ENCODE results near the gene LHX1.

Gene LHX1

DNA sequence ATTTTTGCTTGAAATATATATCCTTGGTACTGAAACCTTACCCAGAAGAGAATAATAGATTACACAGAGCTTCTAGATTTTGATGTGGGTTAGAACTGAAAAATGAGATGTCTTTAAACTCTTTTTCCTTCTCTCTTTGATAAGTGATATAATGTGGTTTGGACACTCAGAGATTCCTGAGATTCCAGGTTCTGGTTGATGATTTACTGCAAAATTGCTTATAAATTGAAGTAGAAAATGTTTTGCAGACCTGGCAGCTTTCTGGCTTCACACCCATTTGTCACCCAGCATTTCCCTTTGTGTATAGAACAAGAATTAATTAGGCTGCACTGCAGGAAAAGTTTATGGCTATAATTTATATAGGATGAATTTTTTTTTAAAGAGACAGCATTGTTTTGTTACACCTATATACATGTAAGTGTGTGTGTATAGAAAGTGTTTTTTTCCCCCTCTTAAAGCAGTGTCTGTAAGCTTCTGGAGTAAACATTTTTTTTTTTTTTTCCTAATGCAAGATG is 35.0 kb downstream of the LHX1 start:
- DNase-seq (ENCODE audit: low spot score), result no peak

DNA sequence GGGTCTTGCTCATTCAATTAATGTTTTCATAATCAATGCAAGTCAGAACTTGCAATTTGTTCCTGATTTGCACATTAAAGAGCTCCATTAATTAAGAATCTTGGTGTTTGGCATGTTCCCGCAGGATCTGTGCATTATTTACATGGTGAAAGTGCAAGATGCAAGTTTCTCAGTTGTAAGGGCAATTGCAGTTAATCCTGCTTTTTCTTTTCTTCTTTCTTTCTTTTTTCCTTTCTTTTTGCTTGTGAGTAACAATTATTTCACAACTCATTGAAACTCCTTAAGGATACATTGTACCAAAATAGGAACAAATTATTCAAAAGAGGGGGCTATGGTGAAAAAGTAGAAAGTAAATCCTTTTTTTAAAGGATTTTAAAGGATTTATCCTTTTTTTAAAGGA is 35.6 kb downstream of the LHX1 start:
- no peak for DNase-seq (ENCODE audit: low spot score)

DNA sequence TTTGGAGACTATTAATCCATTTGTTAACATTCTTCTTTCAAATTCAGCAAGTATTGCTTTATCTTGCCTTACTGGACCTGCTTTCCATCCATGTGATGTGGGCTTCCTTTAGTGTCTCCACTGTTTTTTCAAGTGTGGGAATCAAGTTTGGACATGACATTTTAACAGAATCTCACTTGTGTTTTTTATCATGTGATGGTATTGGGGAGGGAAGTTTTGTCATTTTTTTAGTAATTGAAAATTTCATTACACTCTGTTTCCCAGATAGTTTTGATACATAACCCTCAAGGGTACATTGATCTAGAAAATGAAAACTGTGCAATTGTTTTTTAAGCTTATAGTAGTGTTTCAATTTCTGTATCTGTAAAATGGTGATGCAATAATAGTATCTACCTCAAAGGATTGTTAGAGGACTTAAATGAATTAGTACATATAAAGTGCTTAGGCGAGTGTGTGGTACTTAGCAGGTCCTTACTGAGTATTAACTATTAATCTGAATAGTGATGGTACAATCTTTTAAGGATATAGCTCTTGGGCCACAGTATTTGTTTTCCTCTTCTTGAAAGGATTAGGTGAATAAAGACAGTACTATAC is 38.7 kb downstream of the LHX1 start:
- DNase-seq (ENCODE audit: low spot score), result no peak

DNA sequence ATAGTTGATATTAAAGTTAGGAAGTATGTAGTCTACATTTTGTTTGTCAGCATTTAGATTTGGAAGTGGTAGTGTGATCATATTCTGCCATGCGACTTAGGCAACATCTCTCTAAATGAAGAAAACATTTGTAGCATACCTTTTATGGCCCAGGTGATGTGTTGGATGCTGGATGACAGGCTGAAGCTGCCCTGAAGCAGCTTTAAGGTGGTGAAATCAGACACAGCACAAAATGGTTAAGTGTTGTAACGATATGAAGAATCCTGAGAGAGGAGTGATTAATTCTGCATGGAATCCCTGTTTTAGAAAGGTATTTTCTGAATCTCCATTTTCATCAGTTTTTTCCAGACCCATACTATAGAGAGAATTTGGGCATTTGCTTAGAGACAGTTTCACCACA is 39.8 kb downstream of the LHX1 start:
- DNase-seq (ENCODE audit: low spot score), result no peak

DNA sequence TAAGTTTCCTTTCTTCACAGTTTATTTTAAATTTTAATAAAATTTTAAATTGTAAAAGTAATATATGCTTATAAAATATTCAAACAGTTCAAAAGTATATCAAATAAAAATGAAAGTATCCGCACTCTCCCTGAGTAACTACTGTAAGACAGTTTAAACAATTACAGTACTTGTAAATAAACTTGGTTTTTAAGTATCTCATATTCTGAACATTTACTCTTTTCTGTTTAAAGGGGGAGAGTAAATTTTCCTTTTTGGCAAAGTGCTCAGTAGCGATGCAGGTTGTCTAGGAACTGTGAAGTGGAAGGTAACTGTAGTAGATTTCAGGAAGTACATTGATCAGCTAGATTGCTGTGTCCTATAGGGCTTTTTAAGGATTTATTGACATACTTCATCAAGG is 40.3 kb downstream of the LHX1 start:
- DNase-seq (ENCODE audit: low spot score), result no peak

DNA sequence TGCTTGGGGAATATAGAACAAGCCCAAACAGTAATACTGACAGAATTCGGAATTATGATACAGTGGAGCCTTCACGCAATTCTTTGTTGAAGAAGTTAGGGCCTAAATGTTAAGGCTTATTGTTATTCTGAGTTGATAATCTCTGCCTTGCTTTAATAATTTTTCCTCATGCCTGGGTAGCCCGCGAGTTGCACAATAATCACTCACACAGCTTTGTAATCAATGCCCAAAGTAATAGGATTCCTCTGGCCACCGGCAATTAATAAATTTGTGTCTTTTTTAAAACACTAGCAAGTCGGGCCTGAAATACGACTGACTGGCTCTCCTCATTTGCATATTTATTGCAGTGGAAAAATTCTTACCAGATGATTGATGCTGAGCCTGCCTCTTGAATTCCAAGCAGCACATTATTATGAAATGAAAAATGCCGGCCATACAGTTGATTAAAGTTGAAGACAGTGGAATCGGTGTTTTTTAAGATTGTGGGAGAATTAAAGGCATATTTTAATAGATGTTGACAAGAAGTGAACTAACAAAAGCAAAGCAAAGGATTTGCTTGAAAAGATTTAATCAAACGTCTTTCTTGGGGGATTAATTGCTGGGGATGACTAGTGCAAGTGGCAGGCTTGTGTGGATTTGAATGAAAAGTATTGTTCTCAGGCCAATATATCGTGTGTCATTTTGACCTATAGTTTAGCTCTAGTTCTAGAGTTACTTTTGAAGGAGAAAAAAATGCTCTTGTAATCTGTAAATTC is 41.7 kb downstream of the LHX1 start:
- DNase-seq (ENCODE audit: low spot score), result no peak

DNA sequence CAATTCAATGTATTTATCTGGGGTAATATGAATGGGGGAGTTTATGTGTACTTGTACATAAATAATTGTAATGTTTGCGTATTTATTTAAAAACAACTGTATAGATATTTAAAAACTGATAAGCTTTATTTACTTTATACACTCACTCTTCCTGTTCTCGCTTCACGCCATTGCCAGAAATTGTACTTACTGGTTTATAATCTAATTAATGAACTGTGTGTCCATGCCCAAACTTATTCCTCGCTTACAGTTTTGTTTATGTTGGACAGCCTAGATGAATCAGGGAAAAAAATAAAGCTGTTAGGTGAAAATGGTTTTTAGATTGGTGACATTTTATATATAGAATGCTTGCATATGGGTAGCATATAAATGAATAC is 42.3 kb downstream of the LHX1 start:
- DNase-seq (ENCODE audit: low spot score), result no peak

DNA sequence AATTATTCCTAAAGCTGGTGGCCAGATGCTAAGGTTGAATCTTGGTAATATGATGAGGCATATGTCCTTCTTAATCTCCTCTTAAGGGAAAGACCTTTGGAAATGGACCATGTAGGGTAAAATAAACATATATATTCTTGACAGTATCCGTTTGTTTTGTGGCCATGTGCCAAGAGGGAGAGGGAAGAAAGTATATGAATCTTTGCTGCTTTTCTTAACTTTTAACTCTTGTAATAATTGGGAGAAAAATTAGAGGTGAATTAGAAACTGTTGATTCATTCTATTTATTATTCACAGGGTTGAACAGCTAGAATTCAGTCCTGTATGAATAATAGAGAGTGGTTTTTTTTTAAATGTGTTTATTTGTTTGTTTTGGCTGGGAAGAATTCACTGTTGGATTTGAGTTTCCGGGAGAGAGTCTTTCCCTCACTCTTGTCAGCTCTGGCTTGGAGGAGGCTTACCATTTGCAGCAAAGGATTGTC is 43.0 kb downstream of the LHX1 start:
- DNase-seq (ENCODE audit: low spot score), result no peak

DNA sequence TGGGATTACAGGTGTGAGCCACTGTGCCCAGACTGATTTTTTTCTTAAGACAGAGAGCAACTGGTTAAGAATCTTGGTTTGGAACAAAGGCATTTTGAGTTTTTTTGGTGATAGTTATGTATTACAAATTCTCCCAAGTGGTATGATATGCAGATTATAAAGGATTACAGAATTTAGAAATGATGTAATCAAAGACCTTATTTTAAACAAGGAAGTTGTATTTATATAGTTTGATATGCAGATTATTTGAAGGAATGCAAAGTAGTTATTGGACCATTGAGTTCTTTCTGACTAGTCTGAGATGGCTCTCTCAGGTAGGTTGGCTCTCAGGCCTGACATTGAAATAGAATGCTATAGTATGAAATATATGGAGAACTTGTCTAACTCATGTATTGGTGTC is 46.3 kb downstream of the LHX1 start:
- no peak for DNase-seq (ENCODE audit: low spot score)

DNA sequence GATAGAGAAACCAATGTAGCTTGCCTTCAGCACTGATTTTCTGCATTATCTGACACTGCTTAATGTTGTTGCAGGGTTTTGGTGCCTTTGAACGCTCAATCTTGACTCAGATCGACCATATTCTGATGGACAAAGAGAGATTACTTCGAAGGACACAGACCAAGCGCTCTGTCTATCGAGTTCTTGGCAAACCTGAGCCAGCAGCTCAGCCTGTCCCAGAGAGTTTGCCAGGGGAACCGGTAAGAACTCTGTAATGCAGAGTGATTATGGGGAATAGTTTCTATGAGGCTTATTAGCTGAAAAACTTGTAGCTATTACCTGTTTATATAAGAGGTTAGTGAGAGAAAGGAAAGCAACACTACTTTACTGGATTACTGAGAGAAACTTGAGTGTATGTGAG is 51.9 kb downstream of the LHX1 start:
- DNase-seq (ENCODE audit: low spot score), result no peak

DNA sequence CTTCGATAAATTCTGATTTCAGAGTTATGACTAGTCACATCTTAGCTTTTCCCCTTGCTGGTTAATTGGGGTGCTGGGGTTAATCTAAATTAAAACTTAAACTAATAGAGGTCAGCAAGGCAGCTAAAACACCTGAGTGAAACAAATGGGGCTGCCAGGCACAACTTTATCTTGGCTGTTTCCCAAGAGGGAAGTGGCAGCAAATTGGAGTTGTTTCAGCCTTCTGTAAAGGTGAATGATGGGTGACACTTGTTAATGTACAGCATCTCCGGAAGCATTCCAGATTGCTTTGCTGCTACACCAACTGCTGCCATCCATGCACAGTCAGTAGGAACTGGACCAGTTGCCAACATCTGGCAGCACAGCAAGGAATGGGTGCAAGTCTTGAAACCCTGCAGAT is 55.4 kb downstream of the LHX1 start:
- DNase-seq (ENCODE audit: low spot score), result no peak

DNA sequence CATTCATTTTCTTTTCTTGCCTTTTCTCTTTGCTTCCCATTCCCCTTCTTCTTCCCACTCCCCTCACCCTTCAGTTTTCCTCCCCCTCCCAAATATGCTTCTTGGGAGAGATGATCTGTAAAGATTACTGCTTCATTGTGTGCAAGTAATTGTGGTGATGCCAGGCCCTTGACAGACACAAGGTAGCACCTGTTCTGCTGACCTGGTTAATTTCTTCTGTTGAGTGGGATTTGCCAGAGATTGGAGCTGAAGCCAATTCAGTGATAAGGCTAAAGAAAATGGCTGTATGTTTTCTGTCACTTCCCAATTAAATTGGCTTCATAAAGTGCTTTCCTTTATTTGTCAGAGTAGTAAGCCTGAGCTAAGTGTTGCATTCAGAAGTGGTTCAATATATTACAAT is 56.0 kb downstream of the LHX1 start:
- no peak for DNase-seq (ENCODE audit: low spot score)
